GM12878 (cell line): ENCODE results near the gene MYL6B. TPM values are rescaled to one million over a fixed set of nuclear protein-coding genes. Genes with fewer than 3 reads are reported as not detected.

Experiments used
- ATF7 ChIP-seq: fragments of 450-650 bp; IDR thresholded peaks from 2 replicates; pipeline ENCODE4 v1.6.1; 2016; ENCODE audit warnings: low read depth, mild to moderate bottlenecking
- BHLHE40 ChIP-seq, 2 experiments: fragments of 450-650 bp in 1 of 2; IDR thresholded peaks; 2 replicates each; pipeline ENCODE4 v1.6.1; 2011 to 2017; ENCODE audit warnings: low read depth in 2 of 2, borderline replicate concordance in 1 of 2, improper control_type of control experiment in 1 of 2, low read length in 1 of 2, mild to moderate bottlenecking in 1 of 2
- BRCA1 ChIP-seq: IDR thresholded peaks from 2 replicates; pipeline ENCODE4 v1.6.1; 2011; ENCODE audit warnings: low read depth, low read length, improper control_type of control experiment
- CBX5 ChIP-seq: sonication (generic); IDR thresholded peaks from 2 replicates; pipeline ENCODE4 v1.6.1; 2016; ENCODE audit warnings: low read depth, moderate library complexity, mild to moderate bottlenecking, inconsistent platforms
- DPF2 ChIP-seq: fragments of 450-650 bp; IDR thresholded peaks from 2 replicates; pipeline ENCODE4 v1.6.1; 2017; ENCODE audit warnings: mild to moderate bottlenecking
- FOXK2 ChIP-seq: fragments of 450-650 bp; IDR thresholded peaks from 2 replicates; pipeline ENCODE4 v1.6.1; 2017; ENCODE audit warnings: mild to moderate bottlenecking, moderate library complexity
- GATAD2B ChIP-seq: fragments of 450-650 bp; conservative IDR thresholded peaks from 2 replicates; pipeline ENCODE4 v1.6.1; 2017; ENCODE audit warnings: low read depth, mild to moderate bottlenecking, moderate library complexity
- MEF2B ChIP-seq: fragments of 450-650 bp; IDR thresholded peaks from 2 replicates; pipeline ENCODE4 v1.6.1; 2018; ENCODE audit warnings: mild to moderate bottlenecking, moderate library complexity; ENCODE audit not compliant: partially characterized antibody, poor library complexity, severe bottlenecking
- NFYB ChIP-seq: IDR thresholded peaks from 2 replicates; pipeline ENCODE4 v1.6.1; 2011; ENCODE audit warnings: low read depth, mild to moderate bottlenecking, low read length, improper control_type of control experiment, moderate library complexity; ENCODE audit not compliant: insufficient read depth
- NR2C1 ChIP-seq: fragments of 450-650 bp; IDR thresholded peaks from 2 replicates; pipeline ENCODE4 v1.6.1; 2017; ENCODE audit warnings: antibody characterized with exemption, mild to moderate bottlenecking, moderate library complexity
- POLR2A ChIP-seq: IDR thresholded peaks from 2 replicates; pipeline ENCODE4 v1.6.1; 2011; ENCODE audit warnings: low read depth, mild to moderate bottlenecking, low read length
- RB1 ChIP-seq: fragments of 450-650 bp; formaldehyde crosslinking; IDR thresholded peaks from 2 replicates; pipeline ENCODE4 v1.6.1; 2017; ENCODE audit warnings: mild to moderate bottlenecking, borderline replicate concordance
- RBBP5 ChIP-seq: fragments of 200-600 bp; sonication (generic); conservative IDR thresholded peaks from 2 replicates; pipeline ENCODE4 v1.6.1; 2016
- RUNX3 ChIP-seq: IDR thresholded peaks from 2 replicates; pipeline ENCODE4 v1.6.1; 2012; ENCODE audit warnings: low read length, inconsistent platforms
- TAF1 ChIP-seq: IDR thresholded peaks from 2 replicates; pipeline ENCODE4 v1.6.1; 2011; ENCODE audit warnings: mild to moderate bottlenecking, low read depth, low read length, borderline replicate concordance
- YY1 ChIP-seq: IDR thresholded peaks from 2 replicates; pipeline ENCODE4 v1.6.1; 2011; ENCODE audit warnings: low read depth, mild to moderate bottlenecking, low read length
- ZNF217 ChIP-seq: fragments of 450-650 bp; IDR thresholded peaks from 2 replicates; pipeline ENCODE4 v1.6.1; 2017; ENCODE audit warnings: antibody characterized with exemption, mild to moderate bottlenecking
- polyA plus RNA-seq, 11 experiments: library from polyadenylated mRNA; depleted of rRNA in 4 of 11; unstranded in 6 of 11; stranded (reverse) in 5 of 11; fragments of >200 nt; fragmentation: Nextera tagmentation in 4 of 11; fragmentation: Illumina TruSeq in 1 of 11; extraction: Ambion mirVana in 4 of 11; extraction: Trizol in 1 of 11; gene quantifications; 1 replicate in 1 of 11; 2 replicates in 10 of 11; pipeline versions ENCODE4 v1.2.1 to v1.2.3, GENCODE V29; 2011 to 2016; ENCODE audit warnings: inconsistent platforms in 2 of 11, missing spikeins in 2 of 11, low read depth in 1 of 11
- total RNA-seq, 4 experiments: library from RNA; depleted of rRNA in 3 of 4; stranded (reverse); fragments of >200 nt in 3 of 4; fragmentation: Illumina TruSeq in 1 of 4; extraction: Trizol in 1 of 4; gene quantifications; 2 replicates each; pipeline versions ENCODE4 v1.2.1 to v1.2.3, GENCODE V29; 2013 to 2021
- TF ChIP-seq, protein P1 (sequence below): fragments of 450-650 bp; IDR thresholded peaks from 2 replicates; pipeline ENCODE4 v1.6.1; 2017; ENCODE audit warnings: mild to moderate bottlenecking, low read depth, inconsistent platforms; ENCODE audit not compliant: poor library complexity, severe bottlenecking
- TF ChIP-seq, protein P2 (sequence below): IDR thresholded peaks from 2 replicates; pipeline ENCODE4 v1.6.1; 2012; ENCODE audit warnings: low read depth, low read length, improper control_type of control experiment
- TF ChIP-seq, protein P3 (sequence below): fragments of 150-350 bp; IDR thresholded peaks from 2 replicates; pipeline ENCODE4 v1.6.1; 2016; ENCODE audit warnings: low read depth, low read length
- TF ChIP-seq, protein P4 (sequence below): fragments of 450-650 bp; formaldehyde crosslinking; IDR thresholded peaks from 2 replicates; pipeline ENCODE4 v1.4.0; 2022; ENCODE audit warnings: mild to moderate bottlenecking, moderate library complexity

MYL6B gene
- total and polyA plus RNA-seq, 10 of the 15 experiments (the other 5 are each of a cell fraction or from before 2014, with no cell fraction given), result 75.5 to 153 (median 114) TPM

DNA sequence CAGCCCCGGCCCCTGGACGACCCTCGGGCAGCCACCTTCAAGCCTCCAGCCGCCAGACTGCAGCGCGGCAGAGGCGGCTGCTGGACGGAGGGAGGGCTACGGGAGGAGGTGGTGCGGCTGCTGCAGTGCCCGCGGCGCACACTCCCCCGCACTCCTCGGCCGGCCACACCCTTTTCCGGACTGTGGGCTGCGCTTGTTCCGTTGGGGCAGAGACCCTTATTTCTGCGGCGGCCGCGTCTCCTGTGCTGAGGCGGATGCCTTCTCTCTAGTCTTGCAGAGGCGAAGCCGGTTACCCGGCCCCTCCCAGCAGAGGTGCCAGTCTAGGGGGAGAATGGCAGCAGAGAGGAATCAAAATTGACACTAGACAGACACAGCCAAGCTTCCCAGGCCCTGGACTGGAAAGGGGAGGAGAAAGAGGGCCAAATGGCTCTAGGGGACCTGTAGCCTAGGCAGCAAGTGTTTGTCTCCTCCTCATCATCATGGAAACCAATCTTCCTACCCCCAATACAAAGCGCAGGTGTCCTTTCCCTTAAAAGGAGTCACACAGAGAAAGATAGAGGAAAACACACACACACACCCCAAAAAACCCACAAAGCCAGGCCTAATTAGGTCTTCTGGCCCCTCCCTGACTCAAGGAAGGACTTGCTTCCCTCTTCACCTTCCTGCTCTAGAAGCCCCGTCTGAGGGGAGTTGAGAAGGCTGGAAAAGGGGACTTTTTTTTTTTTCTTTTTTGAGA lies 23.0 kb upstream of the MYL6B start (continued):
- peak; percentile 52 for TF ChIP-seq RUNX3
- no peak for TF ChIP-seq CBX5
- peak; percentile 65 to 66; a peak in 3 of 4 replicates for TF ChIP-seq BHLHE40 (IDR thresholded peaks at IDR 0.05; ENCODE audit: borderline replicate concordance in 1 of 2, low read depth in 2 of 2, low read length in 1 of 2)
- TF ChIP-seq ATF7, result no peak
- TF ChIP-seq DPF2, result peak; percentile 42; the same call in 1 of the 2 replicates
- TF ChIP-seq POLR2A, result peak; percentile 78
- no peak for TF ChIP-seq RB1
- no peak for TF ChIP-seq NR2C1
- TF ChIP-seq, protein P1, sequence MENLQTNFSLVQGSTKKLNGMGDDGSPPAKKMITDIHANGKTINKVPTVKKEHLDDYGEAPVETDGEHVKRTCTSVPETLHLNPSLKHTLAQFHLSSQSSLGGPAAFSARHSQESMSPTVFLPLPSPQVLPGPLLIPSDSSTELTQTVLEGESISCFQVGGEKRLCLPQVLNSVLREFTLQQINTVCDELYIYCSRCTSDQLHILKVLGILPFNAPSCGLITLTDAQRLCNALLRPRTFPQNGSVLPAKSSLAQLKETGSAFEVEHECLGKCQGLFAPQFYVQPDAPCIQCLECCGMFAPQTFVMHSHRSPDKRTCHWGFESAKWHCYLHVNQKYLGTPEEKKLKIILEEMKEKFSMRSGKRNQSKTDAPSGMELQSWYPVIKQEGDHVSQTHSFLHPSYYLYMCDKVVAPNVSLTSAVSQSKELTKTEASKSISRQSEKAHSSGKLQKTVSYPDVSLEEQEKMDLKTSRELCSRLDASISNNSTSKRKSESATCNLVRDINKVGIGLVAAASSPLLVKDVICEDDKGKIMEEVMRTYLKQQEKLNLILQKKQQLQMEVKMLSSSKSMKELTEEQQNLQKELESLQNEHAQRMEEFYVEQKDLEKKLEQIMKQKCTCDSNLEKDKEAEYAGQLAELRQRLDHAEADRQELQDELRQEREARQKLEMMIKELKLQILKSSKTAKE, result no peak
- TF ChIP-seq TAF1, result peak; percentile 9; the same call in 1 of the 2 replicates
- TF ChIP-seq FOXK2, result 0 out of 2 replicates have a peak, but pooled peaks have one; percentile 37
- TF ChIP-seq YY1, result no peak
- TF ChIP-seq ZNF217, result no peak
- TF ChIP-seq, protein P2, sequence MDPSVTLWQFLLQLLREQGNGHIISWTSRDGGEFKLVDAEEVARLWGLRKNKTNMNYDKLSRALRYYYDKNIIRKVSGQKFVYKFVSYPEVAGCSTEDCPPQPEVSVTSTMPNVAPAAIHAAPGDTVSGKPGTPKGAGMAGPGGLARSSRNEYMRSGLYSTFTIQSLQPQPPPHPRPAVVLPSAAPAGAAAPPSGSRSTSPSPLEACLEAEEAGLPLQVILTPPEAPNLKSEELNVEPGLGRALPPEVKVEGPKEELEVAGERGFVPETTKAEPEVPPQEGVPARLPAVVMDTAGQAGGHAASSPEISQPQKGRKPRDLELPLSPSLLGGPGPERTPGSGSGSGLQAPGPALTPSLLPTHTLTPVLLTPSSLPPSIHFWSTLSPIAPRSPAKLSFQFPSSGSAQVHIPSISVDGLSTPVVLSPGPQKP, result 0 out of 2 replicates have a peak, but pooled peaks have one; percentile 45
- TF ChIP-seq GATAD2B, result peak; percentile 42; the same call in 1 of the 2 replicates
- no peak for TF ChIP-seq MEF2B
- TF ChIP-seq BRCA1, result no peak
- TF ChIP-seq, protein P3, sequence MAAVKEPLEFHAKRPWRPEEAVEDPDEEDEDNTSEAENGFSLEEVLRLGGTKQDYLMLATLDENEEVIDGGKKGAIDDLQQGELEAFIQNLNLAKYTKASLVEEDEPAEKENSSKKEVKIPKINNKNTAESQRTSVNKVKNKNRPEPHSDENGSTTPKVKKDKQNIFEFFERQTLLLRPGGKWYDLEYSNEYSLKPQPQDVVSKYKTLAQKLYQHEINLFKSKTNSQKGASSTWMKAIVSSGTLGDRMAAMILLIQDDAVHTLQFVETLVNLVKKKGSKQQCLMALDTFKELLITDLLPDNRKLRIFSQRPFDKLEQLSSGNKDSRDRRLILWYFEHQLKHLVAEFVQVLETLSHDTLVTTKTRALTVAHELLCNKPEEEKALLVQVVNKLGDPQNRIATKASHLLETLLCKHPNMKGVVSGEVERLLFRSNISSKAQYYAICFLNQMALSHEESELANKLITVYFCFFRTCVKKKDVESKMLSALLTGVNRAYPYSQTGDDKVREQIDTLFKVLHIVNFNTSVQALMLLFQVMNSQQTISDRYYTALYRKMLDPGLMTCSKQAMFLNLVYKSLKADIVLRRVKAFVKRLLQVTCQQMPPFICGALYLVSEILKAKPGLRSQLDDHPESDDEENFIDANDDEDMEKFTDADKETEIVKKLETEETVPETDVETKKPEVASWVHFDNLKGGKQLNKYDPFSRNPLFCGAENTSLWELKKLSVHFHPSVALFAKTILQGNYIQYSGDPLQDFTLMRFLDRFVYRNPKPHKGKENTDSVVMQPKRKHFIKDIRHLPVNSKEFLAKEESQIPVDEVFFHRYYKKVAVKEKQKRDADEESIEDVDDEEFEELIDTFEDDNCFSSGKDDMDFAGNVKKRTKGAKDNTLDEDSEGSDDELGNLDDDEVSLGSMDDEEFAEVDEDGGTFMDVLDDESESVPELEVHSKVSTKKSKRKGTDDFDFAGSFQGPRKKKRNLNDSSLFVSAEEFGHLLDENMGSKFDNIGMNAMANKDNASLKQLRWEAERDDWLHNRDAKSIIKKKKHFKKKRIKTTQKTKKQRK, result no peak
- no peak for TF ChIP-seq NFYB
- TF ChIP-seq, protein P4, sequence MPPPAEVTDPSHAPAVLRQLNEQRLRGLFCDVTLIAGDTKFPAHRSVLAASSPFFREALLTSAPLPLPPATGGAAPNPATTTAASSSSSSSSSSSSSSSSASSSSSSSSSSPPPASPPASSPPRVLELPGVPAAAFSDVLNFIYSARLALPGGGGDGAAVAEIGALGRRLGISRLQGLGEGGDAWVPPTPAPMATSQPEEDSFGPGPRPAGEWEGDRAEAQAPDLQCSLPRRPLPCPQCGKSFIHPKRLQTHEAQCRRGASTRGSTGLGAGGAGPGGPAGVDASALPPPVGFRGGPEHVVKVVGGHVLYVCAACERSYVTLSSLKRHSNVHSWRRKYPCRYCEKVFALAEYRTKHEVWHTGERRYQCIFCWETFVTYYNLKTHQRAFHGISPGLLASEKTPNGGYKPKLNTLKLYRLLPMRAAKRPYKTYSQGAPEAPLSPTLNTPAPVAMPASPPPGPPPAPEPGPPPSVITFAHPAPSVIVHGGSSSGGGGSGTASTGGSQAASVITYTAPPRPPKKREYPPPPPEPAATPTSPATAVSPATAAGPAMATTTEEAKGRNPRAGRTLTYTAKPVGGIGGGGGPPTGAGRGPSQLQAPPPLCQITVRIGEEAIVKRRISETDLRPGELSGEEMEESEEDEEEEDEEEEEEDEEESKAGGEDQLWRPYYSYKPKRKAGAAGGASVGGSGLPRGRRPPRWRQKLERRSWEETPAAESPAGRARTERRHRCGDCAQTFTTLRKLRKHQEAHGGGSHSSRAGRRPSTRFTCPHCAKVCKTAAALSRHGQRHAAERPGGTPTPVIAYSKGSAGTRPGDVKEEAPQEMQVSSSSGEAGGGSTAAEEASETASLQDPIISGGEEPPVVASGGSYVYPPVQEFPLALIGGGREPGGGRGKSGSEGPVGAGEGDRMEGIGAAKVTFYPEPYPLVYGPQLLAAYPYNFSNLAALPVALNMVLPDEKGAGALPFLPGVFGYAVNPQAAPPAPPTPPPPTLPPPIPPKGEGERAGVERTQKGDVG (CRISPR knock-in tag), result no peak
- TF ChIP-seq RBBP5, result no peak
